ENCODE results near the gene RPS19. TPM values are rescaled to one million over a fixed set of nuclear protein-coding genes. Genes with fewer than 3 reads are reported as not detected.

RPS19 gene
- total RNA-seq, result 740 and 840 TPM in 2 replicates
- 1,425 and 1,529 TPM in 2 replicates for polyA plus RNA-seq

- peak within 1 kb of the TSS; percentile 96 for H3K27ac ChIP-seq
- H3K36me3 ChIP-seq (replicated peaks; ENCODE audit: insufficient read depth, low read depth), result no peaks in the 10 kb centered on the region
- 1% methylated on average over 71 of the region's 76 CpGs for WGBS (ENCODE audit: low lambda C conversion rate, missing lambda C conversion rate)
- H3K79me2 ChIP-seq, result peaks cover 43% of the 10 kb centered on the region
- H3K9me2 ChIP-seq (replicated peaks; ENCODE audit: insufficient read depth), result no peaks in the 10 kb centered on the region
- peak; percentile 99 for DNase-seq (ENCODE audit: low spot score)
- TF ChIP-seq CTCF (IDR thresholded peaks at IDR 0.05; ENCODE audit: poor library complexity) (peak; percentile 49), EZH2 (IDR thresholded peaks at IDR 0.05; ENCODE audit: borderline replicate concordance) (no peak), EZH2phosphoT487 (IDR thresholded peaks at IDR 0.05; ENCODE audit: low read depth, severe bottlenecking, unreplicated experiment) (no peak)
- no peaks in the 10 kb centered on the region for H3K27me3 ChIP-seq
- H4K20me1 ChIP-seq (ENCODE audit: insufficient read depth, poor library complexity, severe bottlenecking), result peaks cover 36% of the 10 kb centered on the region
- peak within 1 kb of the TSS; percentile 97 for H3K4me2 ChIP-seq
- H3K4me1 ChIP-seq (ENCODE audit: insufficient read depth), result peaks cover 14% of the 10 kb centered on the region
- H2AFZ ChIP-seq, result peak within 1 kb of the TSS; percentile 51
- no peaks in the 10 kb centered on the region for H3K9me3 ChIP-seq (ENCODE audit: low read depth)
- peak within 1 kb of the TSS; percentile 69 for H3K4me3 ChIP-seq
These were observed at the start of gene RPS19 for GRCh38 chr19:41859618-41860418. Gene RPS19, plus strand, starts transcription at chr19:41860255. Its CDS starts 520 bp downstream, at chr19:41860775.

GRCh38 chr19:41810301-41810700 lies 49.8 kb upstream of the RPS19 start:
- WGBS (ENCODE audit: low lambda C conversion rate, missing lambda C conversion rate), result 68% methylated on average over 4 of the region's 4 CpGs
- Histone ChIP-seq H3K4me3 (no peak overlapping the region), H3K27ac (no peak overlapping the region)

GRCh38 chr19:41811036-41811435 lies 49.0 kb upstream of the RPS19 start:
- Histone ChIP-seq H3K4me2 (no peak overlapping the region), H3K4me3 (no peak overlapping the region), H4K20me1 (ENCODE audit: insufficient read depth, poor library complexity, severe bottlenecking) (no peaks in the 10 kb centered on the region), H3K9me3 (ENCODE audit: low read depth) (no peaks in the 10 kb centered on the region), H3K27me3 (no peaks in the 10 kb centered on the region), H3K4me1 (ENCODE audit: insufficient read depth) (no peaks in the 10 kb centered on the region), H3K9me2 (replicated peaks; ENCODE audit: insufficient read depth) (no peaks in the 10 kb centered on the region), H3K36me3 (replicated peaks; ENCODE audit: insufficient read depth, low read depth) (no peaks in the 10 kb centered on the region), H3K27ac (no peak overlapping the region), H2AFZ (no peak overlapping the region), H3K79me2 (no peaks in the 10 kb centered on the region)
- TF ChIP-seq EZH2 (IDR thresholded peaks at IDR 0.05; ENCODE audit: borderline replicate concordance), result no peak
- TF ChIP-seq EZH2phosphoT487 (IDR thresholded peaks at IDR 0.05; ENCODE audit: low read depth, severe bottlenecking, unreplicated experiment), result no peak
- no peak for TF ChIP-seq CTCF (IDR thresholded peaks at IDR 0.05; ENCODE audit: poor library complexity)
- DNase-seq (ENCODE audit: low spot score), result no peak
- WGBS (ENCODE audit: low lambda C conversion rate, missing lambda C conversion rate), result 65% methylated on average over 3 of the region's 3 CpGs

More at GRCh38 chr19:41810301-41810700, 49.8 kb upstream of the RPS19 start:
- H4K20me1 ChIP-seq (ENCODE audit: insufficient read depth, poor library complexity, severe bottlenecking), result no peaks in the 10 kb centered on the region
- H3K36me3 ChIP-seq (replicated peaks; ENCODE audit: insufficient read depth, low read depth), result no peaks in the 10 kb centered on the region
- DNase-seq (ENCODE audit: low spot score), result no peak
- no peaks in the 10 kb centered on the region for H3K4me1 ChIP-seq (ENCODE audit: insufficient read depth)
- H2AFZ ChIP-seq, result no peak overlapping the region
- no peaks in the 10 kb centered on the region for H3K27me3 ChIP-seq
- H3K9me2 ChIP-seq (replicated peaks; ENCODE audit: insufficient read depth), result no peaks in the 10 kb centered on the region
- H3K9me3 ChIP-seq (ENCODE audit: low read depth), result no peaks in the 10 kb centered on the region
- H3K4me2 ChIP-seq, result no peak overlapping the region
- no peak for TF ChIP-seq EZH2phosphoT487 (IDR thresholded peaks at IDR 0.05; ENCODE audit: low read depth, severe bottlenecking, unreplicated experiment)
- no peak for TF ChIP-seq EZH2 (IDR thresholded peaks at IDR 0.05; ENCODE audit: borderline replicate concordance)
- no peak for TF ChIP-seq CTCF (IDR thresholded peaks at IDR 0.05; ENCODE audit: poor library complexity)
- no peaks in the 10 kb centered on the region for H3K79me2 ChIP-seq

Measured in hepatocyte (in vitro differentiated cells).